HCEC 1CT (cell line): ENCODE measurements around the gene LRCH4.

ENCODE experiments used
- DNase-seq: peaks from one replicate; pipeline ENCODE4 v3.0.0-alpha.2; 2017

Gene LRCH4

DNA sequence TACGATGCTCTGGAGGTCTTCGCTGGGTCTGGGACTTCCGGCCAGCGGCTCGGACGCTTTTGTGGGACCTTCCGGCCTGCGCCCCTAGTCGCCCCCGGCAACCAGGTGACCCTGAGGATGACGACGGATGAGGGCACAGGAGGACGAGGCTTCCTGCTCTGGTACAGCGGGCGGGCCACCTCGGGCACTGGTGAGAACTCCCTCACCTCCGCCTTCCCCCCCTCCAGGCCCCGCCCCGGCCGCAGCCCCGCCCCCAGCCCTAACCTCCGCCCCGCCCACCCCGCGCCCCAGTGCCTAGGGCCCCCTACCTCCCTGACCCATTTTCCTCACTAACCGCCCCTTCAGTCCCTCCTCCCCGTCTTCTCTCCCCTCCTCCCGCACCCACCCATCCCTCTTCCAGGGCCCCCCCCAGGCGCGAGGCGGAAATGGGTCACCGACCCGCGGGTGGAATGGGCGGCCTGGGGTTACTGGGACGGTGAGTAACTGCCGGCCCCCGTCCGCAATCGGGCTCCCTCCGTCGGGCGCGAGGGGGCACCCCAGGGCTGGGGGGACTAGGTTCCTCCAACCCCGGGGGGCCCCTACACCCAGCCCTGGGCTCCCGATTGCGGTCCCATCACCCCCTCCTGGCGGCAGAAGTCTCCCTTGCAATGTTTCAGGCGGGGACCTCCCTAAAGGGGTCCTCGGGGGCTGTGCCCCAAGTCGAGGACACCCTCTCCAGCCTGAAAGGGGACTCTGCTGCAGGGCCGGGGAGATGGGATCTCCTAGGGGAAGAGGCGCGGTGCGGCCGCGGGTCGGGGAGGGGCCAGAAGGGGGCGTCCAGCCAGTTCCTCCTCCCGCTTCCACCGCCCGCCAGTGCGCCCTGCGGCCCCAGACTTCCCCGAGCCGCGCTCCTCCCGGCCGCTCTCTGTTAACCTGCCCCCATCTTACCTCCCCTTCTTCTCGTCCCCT is 18.4 kb upstream of the LRCH4 start:
- DNase-seq = peak; percentile 74

DNA sequence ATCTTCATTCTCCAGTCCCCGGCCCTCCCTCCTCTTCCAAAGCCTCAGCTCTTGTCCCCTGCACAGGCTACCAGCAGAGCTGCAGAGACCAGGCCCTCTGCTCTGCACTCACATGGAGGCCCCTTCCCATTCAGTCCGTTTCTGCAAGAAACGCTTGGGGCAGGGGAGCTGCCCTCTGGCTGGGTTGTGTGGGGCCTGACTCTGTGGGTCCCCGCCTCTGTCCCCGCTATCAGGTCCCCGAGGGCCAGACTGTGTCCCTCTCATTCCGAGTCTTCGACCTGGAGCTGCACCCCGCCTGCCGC is 17.7 kb upstream of the LRCH4 start:
- peak; percentile 34 for DNase-seq

DNA sequence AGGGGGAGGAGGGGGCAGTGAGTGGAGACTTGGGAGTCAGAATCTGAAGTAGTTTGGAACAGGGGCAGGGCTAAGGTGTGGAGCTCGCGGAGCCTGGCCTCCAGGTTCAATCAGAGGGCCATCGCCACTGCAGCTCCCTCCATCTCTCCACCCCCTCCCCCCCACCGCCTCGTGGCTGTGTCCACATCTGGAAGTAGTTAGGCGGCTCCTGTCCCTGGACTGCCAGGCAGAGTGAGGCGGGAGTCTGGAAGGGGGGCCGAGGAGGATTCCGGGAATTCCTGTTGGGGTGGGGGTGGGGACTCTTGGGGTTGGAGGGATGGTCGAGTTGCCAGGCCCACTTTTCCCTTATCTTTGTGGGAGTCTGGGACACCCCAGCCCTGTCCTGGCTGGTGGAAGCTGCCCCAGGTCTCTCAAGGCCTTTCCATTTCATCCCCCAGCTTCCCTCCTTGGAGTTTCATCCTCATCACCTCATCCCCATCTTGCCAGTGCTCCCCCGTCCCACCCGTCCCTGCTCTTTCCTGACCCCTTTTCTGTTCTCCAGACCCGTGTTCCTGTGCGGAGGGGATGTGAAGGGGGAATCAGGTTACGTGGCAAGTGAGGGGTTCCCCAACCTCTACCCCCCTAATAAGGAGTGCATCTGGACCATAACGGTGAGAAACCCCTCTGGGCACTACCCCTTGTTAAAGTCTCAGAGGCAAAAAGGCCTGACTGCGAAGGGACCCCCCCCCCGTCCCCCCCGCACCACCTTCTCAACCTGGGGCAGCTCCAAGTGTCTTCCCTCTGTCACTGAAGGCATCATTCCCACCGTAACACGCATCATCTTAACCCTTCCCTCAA is 17.2 kb upstream of the LRCH4 start:
- peak; percentile 85 for DNase-seq

DNA sequence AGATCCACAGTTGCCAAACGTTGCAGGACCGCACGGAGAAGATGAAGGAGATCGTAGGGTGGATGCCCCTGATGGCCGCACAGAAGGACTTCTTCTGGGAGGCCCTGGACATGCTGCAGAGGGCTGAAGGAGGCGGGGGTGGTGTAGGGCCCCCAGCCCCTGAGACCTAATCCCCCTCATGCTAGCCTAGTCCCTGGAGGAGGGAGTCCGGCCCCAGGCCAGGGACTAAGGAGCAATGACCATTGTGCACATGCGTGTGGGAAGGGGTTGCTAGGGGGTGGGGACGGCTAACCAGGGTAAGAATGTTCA is 14.8 kb upstream of the LRCH4 start:
- no peak for DNase-seq

DNA sequence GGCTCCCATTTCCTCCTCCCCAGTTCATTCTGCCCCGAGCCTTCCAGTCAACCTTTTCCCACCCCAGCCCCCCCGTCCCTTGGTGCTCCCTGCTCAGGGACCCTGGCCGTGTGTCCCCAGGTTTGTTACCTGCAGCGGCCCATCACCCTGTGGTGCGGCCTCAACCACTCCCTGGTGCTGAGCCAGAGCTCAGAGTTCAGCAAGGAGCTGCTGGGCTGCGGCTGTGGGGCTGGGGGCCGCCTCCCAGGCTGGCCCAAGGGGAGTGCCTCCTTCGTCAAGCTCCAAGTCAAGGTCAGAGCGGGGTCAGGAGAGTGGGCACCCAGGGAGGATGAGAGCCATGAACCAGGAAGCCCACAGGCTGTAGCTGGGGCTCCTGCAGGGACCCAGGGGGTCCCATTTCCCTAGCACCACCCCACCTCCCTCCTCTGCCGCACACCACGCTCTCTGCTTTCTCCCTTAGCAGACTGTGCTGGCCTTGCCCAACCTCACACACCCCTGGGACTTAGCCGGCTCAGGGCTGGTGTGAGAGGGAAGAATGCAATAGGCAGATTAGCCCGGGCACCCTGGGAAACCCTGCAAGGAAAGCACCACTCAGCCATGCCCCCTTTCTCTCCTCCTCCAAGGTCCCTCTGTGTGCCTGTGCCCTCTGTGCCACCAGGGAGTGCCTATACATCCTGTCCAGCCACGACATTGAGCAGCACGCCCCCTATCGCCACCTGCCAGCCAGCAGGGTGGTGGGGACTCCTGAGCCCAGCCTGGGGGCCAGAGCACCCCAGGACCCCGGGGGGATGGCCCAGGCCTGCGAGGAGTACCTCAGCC is 14.2 kb upstream of the LRCH4 start:
- no peak for DNase-seq

DNA sequence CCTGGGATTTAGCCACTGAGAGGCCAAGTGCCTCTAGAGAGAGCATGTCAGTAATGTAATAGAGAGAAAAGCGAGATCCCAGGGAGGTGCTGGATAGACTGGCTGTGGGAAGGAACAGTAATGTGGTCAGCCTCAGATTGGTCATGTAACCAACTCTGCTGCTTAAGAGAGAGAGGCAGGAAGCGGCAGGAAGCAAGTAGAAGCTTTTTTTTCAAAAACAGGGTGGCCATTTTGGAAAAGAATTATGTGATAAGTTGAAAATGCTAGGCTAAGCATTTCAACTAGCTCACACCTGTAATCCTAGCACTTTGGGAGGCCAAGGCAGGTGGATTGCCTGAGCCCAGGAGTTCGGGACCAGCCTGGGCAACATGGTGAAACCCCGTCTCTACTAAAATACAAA is 12.5 kb upstream of the LRCH4 start:
- DNase-seq = no peak

DNA sequence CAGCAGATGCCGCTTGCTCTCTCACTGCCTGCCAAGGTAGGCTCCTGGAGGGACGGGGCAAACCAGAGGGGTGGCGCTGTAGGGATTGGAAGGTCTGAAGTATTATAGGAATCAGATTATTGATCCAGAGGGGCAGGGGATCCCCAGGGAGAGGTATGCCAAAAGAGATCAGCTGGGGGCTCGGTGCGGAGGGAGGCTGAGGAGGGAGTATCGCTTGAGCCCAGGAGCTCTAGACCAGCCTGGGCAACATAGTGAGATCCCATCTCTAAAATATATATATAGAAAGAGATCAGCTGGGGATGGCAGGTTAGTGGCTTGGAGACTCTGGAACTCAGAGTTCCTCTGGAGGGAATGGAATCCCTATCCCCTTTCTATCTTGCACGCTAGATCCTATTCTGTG is 9.3 kb upstream of the LRCH4 start:
- DNase-seq = no peak

DNA sequence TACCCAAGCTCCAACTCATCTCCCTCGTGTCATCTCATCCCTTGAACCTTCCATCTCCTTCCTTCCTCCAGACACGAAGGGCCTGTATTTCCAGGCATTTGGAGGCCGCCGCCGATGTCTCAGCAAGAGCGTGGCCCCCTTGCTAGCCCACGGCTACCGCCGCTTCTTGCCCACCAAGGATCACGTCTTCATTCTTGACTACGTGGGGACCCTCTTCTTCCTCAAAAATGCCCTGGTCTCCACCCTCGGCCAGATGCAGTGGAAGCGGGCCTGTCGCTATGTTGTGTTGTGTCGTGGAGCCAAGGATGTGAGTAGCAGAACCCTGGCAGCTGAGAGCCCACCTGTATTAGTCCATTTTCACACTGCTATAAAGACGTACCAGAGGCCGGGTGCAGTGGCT is 5.7 kb upstream of the LRCH4 start:
- no peak for DNase-seq

DNA sequence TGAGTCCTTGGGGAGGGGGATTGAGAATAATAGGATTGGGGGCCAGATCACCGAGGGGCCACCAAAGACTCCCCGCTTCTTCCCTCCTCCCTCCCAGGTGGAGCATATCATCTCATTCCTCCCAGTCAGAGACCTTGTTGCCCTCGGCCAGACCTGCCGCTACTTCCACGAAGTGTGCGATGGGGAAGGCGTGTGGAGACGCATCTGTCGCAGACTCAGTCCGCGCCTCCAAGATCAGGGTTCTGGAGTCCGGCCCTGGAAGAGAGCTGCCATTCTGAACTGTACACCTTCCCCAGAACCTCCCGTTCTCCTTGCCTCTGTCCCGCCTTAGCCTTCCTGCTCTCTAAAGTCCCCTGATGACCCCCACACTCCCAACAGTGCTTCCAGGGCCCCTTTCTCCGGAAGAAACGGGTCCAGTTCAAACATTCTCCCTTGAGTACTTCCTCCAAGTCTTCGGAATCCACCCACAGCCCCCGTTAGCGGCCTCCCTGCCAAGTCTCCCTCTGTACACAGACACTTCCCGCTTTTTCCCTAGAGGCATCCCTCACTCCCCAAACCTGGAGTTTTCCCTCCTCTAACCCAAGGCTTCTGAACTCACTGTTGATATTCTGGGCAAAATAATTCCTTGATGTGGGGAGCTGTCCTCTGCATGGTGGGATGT is 4.3 kb upstream of the LRCH4 start:
- DNase-seq = no peak

DNA sequence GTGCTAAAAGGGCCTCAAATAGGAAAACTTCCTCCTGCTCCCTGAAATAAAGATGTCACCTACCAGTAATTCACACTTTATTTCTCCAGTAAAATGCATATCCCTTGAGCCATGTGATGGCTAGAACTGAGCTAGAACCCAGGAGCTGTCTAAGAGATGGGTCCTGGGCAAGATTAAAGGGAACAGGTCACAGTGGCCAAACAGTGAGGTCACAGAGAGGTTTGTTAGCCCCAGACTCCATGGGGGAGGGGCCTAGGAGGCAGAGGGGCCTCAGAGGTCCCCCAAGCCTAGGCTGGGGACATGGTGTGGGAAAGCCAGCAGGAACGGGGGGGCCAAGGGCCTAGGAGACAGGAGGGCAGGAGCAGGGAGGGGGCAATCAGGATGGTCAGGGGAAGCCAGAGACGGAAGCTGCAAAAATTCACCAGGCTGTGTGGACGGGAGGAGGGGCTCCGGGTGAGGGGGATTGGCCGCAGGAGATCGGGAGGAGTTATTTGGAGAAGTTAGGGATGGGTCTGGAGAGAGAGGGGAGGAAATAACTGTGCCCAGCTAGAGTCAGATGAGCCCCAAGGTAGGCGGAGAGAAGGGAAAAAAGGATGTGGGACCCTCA is 3.5 kb upstream of the LRCH4 start:
- DNase-seq = no peak

DNA sequence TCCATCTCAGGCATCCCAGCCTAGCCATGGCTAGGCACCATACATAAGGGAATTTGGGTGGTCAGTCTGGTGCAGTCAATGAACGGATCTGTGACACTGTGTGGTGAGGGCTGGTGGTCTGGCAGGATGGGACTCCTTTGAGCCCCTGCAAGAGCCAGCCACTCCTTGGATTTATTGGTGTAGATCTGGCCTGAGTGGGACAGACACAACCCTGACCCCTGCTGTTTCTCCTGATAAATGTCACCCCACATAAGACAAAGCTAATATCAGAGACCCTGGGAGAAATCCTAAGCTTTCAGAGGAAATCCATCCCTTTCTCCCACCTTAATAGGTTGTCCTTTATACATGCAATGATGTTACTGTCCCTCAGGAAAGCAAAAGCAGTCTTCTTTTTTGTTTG is 2.5 kb upstream of the LRCH4 start:
- DNase-seq = peak; percentile 30

DNA sequence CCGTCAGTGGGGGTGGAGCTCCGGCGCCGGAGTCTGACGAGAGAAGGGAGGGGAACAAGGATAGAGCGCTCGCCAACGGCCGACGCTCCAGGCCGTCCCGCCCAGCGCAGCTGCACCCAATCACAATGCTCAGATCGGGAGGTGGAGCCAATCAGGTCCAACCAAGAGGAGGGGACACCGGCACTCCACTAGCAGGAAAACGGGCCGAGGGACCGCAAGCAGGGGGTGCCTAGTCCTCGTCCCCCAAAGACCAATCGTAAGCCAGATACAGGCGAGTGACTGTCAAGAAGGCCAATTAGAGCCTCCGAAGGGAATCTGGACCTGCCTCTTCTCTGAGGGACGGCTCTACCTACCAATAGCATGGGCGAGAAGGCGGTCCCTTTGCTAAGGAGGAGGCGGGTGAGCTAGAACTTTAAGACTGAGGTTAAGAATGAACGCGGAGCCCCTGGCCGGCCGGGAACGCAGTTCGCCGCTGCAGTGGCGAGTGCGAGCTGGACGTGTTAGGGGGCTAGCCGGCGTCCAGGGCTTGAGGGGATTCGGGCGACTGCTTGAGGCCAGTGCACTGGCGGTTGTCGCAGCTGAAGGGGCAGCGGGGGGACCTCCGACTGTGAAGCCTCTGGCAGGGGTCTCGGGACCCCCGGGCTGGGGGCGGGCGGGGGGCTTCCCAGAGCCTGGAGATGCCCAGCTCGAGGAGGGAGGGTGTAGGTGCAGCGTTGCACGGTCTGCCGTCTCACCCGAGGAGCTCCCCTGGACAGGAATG is 517 bp upstream of the LRCH4 start, which contains the start of gene FBXO24:
TSS of gene FBXO24 (plus strand) at position 63 of the 760 bp plus-strand sequence. CDS start at position 361, 298 bp downstream.
- DNase-seq = peak; percentile 100

DNA sequence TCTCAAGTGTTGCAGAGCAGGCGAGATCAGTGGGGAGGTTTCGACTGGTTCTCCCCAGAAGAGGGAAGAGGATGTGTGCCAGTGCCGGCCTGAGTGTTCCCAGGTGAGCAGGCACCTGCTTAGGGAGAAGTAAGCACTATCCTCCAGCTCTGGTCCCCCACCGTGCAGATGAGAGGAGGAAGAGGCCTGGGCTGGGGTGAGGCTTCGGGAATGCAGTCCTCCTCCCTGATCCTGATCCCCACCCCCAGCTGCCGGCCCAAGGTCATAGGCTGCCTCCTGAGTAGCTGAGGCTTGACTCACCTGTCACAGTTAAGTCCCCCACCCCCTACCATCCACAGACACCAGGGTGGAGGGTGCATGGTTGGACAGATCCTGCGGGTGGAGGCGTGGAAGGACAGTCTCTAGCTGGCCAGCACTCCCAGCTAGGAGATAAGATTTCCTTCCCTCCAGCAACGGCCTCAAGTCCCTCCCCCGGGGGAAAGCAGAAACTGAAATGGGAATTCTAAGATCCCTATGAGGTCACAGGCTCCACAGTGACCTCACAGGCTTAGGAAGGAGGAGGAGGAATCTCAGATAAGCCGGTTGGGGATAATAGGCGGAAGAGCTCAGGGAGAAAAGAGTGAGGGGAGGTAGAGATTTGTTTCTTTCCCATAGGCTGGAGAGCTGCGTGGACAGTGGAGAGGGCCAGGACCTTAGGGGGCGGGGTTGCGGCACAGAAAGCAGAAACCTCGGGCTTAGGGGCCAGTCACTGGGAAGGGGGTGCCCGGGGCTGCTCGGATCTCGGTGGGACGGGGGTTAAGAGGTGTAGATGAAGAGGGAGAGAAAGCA is 1.0 kb downstream of the LRCH4 start:
- peak; percentile 74 for DNase-seq

DNA sequence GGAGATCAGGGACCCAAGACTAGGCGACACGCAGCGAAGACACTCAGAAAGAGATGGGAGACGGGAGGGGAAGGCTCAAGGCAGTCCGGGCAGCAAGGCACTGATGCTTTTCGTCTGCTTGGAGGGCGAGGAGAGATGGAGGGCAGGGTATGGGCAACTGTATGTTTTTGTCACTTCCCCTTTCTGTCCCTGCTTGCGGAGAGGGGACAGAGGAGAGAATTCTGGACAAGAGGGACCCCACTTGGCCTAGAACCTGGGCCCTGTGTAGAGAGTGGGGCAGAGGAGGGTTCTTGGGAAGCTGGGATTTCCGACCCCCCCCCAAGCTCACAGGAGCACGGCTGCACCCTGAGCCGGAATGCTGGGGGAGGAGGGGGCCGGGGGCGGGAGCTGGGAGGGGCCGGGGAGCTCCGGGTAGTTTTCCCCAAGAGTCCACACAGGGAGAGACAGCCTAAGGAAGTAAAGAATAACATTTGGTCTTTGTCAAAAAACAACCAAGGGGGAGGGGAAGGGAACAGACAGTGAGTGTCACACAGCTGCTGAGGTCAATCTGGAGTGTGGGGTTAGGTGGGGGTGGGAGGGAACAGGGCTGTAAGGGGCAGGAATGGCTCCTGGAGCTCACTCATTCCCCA is 1.8 kb downstream of the LRCH4 start:
- DNase-seq = peak; percentile 64

DNA sequence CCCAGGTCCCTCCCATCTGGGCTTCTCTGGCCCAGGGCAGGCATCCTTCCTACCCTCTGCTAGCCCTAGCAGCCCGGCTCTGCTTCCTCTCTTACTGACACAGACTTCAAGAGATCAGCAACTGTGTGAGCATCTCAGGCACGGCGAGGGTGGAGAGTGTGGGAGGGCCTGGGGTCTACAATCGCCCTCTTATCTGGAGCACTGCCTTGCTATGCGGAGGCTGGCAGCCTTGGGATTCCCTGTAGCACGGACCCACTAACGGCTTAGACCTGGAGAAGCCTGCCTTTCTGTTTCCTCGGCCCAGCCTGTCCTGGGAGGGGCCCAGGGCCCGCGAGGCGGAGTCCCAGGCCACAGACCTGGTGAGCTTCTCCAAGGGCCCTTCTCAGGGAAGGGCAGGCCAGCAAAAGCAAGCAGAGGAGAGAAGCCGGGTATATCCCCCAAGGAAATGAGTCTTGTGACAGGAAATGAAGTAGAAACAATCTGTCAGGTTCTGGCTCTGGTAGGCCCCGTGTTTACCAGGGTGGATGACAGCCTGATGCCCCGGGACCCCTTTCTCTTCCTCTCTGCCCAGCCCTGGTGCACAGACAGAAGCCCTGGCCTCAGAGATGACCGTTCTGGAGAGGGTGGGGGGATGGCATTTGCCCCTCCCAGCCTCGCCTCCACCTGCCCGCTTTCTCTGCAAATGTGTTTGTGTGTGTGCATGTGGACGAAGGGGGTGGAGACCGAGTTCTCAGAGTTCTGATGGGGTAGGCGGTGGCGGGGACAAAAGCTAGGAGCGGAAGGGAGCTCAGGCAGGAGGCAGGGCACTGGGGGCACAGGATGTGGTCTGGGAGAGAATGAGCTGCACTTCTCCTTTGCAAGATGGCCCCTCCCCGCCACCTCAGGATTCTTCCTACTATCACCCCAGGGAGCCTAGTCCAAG is 2.5 kb downstream of the LRCH4 start:
- DNase-seq = peak; percentile 70

DNA sequence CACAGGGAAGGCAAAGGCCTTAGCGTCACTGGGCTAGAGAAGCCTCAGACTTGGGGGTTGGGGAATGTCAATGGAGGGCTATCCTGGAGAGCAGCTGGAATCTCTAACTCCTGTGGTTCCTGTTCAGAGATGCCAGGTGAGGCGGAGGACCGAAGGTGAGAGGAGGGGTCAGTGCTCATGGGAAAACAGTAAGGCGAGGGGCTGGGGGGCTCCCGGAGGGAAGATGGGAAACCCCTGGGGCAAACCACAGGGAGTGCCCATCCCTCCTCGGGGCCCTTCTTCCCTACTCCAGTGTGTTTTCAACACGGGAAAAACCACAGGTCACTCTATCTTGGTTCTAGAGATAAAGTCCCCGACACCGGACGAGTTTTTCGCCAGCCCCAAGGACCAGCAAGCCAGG is 3.3 kb downstream of the LRCH4 start:
- no peak for DNase-seq

DNA sequence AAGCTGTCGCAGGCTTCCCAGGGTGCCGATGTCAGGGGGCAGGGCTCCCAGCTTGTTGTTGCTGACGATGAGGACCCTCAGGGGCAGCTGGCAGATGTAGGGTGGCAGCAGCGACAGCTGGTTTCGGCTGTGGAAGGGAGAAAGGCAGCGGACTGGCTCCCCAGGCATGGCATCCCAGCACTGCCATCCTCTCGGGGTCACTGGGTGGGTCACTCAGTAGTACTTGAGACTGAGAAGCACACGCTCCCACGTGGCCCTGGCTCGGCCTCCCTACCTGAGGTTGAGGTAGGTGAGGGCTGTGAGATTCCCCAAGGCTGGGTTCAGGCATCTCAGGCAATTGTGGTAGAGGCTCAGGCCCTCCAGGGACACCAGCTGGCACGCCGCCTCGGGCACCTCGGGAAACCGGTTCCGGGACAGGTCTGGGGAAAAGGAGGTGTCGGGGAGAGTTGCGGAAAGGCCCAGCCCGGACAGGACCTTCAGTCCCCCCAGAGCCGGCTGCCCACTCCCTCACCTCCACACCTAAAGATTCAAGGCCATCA is 3.8 kb downstream of the LRCH4 start:
- DNase-seq = no peak

DNA sequence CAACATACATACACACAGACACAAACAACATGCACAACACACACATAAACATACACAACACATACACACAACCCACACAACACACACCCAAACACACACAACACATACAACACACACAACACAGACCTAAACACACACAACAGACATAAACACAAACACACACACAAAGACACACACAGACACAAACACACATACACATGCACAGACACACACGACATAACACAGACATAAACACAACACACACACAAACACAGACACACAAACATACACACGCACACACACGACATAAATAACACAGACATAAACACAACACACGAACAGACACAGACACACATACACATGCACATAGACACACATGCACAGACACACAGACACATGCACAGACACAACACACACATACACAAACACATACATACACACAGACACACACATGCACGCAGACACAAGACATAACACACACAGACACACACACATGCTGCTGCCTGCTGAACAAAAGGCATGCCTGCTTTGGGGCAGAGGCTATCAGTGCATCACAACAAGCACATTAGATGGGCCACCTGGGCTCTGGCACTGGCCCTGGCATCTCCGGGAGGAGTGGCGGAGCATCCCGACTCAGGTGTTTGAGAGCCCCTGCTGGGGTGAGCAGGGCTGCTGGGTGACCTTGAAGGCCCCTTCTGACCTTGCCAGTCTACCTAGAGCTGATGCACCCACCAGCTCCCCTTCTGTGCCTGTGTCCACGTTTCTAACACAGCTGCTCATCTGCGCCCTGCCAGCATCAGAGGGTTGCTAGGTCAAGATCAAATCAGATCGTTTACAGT is 5.3 kb downstream of the LRCH4 start:
- DNase-seq = no peak
